HepG2 (cell line): ENCODE measurements around the gene COA5.

Experiments
- CTCF ChIP-seq: sonication (generic); formaldehyde crosslinking; IDR thresholded peaks from 2 replicates; pipeline ENCODE4 v1.5.0; 2020; ENCODE audit warnings: mild to moderate bottlenecking, missing genetic modification reagents, moderate library complexity
- EZH2 ChIP-seq: conservative IDR thresholded peaks from 2 replicates; pipeline ENCODE4 v1.6.1; 2012; ENCODE audit warnings: mild to moderate bottlenecking, low read depth, low read length, moderate library complexity
- FOXA1 ChIP-seq, 2 experiments: fragments of 450-650 bp in 1 of 2; sonication (generic) in 1 of 2; formaldehyde crosslinking in 1 of 2; IDR thresholded peaks; 2 replicates each; pipeline versions ENCODE4 v1.4.0 to v1.6.1; 2016 to 2020; ENCODE audit warnings: missing genetic modification reagents in 1 of 2
- ZNF800 ChIP-seq: sonication (generic); formaldehyde crosslinking; IDR thresholded peaks from 2 replicates; pipeline ENCODE4 v1.4.0; 2020; ENCODE audit warnings: missing genetic modification reagents
- ZSCAN29 ChIP-seq: sonication (generic); formaldehyde crosslinking; conservative IDR thresholded peaks from 2 replicates; pipeline ENCODE4 v1.4.0; 2020; ENCODE audit warnings: mild to moderate bottlenecking, missing genetic modification reagents

GRCh38 chr2:98585386-98585785, 22.9 kb downstream of the COA5 start:
- TF ChIP-seq EZH2 (no peak), FOXA1 (IDR thresholded peaks at IDR 0.05) (no peak), FOXA1 (CRISPR knock-in tag; IDR thresholded peaks at IDR 0.05) (no peak), CTCF (CRISPR knock-in tag) (no peak), ZNF800 (CRISPR knock-in tag) (no peak), ZSCAN29 (CRISPR knock-in tag) (no peak)
